HG02610 (cell line): ENCODE measurements around the gene SMARCAL1.

Source experiments
- ATAC-seq: cut with Tn5 transposase; IDR thresholded peaks from one replicate; pipeline ENCODE4 v1.9.1; 2021; ENCODE audit warnings: mild to moderate bottlenecking, moderate library complexity; ENCODE audit not compliant: unreplicated experiment

SMARCAL1 gene

GRCh38 chr2:216426166-216426777 lies 14.0 kb downstream of the SMARCAL1 start:
- ATAC-seq: no peak

DNA sequence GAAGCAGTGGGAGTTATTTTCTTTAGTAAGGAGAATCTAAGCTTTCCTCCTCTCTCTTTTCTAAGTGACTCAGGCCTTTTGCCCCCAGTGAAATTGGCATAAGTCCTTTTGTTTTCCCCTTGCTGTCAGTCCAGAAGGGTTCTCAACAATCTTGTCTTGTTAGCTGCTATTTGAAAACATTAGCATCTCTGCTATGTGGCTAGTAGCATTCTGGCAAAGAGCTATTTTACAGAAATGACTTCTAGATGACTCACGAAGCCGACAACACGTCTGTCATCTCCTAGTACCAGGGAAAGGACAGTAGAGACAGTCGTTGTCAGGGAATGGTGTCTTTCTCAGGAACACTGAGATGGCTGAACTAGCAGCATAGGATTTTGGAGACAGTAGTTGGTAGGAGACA lies 14.7 kb downstream of the SMARCAL1 start:
- ATAC-seq: no peak

DNA sequence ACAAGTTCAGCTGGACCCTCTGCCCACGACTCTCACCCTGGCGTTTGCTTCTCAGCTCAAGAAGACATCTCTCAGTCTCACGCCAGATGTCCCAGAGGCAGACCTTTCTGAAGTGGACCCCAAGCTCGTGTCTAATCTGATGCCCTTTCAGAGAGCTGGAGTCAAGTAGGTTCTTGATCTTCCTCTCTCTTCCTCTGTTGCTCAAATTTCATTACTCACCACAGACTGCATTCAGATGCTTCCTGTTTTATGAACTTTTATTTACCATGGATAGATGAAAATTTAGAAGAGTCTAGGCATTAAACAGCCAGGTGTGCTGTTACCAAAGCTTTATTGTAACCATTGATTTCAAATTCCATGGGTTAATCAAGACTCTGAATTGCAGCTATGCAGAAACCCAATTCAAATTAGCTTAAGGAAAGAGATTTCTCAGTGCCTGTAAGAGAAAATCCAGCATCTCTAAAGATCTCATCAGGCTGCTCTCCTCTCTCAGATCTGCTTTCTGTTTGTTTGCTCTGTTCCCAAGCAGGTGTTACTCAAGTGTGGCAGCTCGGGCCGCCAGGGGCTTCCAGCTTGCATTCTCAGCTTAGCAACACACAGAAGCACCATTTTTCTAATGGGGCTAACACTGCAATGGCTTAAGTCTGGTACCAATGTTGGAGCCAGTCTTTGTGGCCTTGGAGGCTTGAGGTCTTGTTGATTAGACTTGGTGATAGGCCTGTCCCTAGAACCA lies 16.5 kb downstream of the SMARCAL1 start:
- ATAC-seq: no peak

GRCh38 chr2:216429428-216429827 lies 17.1 kb downstream of the SMARCAL1 start:
- ATAC-seq: no peak

DNA sequence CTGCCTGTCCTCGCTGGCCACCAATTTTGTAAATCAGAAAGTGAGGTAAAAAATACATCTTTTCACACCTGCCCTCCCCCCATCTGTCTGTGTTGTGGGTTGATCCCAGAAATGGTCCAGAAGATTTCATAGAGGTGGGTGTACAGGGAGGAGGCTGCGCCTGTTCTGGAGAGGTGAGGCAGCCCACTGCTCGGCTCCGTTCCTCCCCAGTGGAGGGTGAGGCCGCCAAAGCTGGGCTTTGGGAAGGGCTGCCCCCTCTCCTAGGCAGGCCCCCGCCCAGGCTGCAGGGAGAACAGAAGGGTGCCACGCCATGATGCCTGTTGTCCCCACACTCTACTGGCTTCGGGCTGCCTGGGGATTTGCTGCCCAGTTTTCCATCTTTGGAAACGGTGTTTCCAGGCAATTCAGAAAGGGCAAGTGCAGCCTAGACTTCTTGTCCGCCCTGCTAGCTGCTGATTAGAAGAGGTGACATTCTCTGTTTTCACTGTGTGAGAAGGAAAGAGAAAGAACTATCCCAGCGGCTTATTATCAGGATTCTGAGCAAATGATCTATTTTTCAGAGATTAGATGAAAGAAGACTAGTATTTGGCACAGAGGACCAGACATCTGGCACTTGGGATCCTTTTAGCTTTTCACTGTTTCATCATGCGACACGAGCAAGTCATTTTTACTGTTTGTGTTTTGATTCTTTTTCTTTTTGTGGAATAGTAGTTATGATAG lies 18.7 kb downstream of the SMARCAL1 start:
- no peak for ATAC-seq

- ATAC-seq: peak; percentile 66
These were observed 19.2 kb downstream of the SMARCAL1 start for GRCh38 chr2:216431531-216431856.

DNA sequence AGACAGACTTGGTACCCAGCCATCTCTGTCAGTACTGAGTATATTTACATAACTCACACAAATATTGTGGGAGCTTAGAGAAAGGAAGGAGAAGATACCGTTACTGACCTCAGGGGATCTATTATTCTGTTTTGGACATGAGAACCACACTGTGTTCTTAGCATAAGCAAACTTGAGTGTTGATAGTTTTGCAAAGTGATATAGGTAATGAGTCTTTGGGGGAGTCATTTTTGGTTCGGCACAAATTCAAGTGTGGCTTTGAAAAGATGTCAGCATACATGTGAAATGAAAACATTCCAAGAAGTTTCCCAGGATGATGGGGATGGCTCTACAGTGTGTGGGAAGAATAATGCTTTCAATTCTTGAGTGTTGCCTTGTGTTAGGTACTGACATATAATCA lies 24.1 kb downstream of the SMARCAL1 start:
- no peak for ATAC-seq

- no peak for ATAC-seq
These were observed 29.2 kb downstream of the SMARCAL1 start for GRCh38 chr2:216441308-216442010.

DNA sequence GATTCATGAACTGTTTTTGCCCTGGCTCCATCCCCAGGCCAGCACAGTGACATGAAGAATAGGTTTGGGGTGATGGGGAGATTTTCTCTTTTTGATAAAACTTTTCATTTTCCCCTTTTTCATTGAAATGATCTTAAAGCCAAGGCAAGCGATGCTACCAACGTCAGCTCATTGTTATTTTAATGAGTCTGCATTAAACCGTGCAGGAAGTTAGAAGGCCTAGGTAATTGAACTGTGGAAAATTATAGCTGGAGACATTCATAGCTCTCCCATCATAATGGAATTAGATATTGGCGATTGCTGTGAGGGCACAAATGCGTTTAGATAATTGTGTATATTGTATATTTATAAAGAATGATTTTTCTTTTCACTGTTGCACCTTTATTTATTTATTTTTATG lies 33.2 kb downstream of the SMARCAL1 start:
- no peak for ATAC-seq

DNA sequence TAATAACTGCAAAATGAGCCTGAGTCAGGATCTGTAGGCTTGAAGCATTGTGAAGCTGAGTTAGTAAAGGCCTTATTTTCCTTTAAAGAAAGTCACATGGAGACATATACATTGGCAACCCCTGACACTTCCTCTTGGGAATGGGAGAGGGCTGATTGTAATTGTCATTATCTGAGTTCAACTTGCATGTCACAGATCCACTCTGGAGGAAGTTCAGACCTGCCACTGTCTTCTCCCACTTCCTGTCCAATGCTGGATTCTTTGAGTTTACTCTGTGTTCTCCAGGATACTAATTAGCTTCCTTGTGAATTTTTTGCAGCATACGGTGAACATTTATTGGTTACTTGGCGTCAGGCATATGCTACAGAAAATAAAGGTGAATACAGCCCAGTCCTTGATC lies 34.1 kb downstream of the SMARCAL1 start:
- no peak for ATAC-seq

DNA sequence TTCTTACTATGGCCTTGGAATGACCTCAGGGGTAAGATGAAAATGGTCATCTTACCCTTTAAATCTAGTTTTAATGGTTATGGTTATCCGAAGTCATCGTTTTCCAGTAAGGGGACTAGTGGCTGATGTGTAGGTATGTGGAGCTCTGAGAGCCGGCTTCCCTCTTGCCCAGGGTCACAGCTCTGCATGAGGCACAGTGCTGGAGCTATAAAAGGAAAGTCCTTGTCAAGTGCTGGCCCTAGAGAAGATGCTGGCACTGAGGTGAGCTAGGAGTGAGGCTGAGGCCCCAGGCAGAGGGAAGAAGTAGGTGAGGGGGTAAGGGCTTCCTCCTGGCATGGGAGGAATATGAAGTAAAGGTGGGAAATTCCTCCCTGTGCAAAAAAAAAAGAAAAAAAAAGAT lies 35.0 kb downstream of the SMARCAL1 start:
- no peak for ATAC-seq

GRCh38 chr2:216448829-216449228 lies 36.5 kb downstream of the SMARCAL1 start:
- ATAC-seq: no peak

GRCh38 chr2:216450346-216450745 lies 38.1 kb downstream of the SMARCAL1 start:
- ATAC-seq: no peak

DNA sequence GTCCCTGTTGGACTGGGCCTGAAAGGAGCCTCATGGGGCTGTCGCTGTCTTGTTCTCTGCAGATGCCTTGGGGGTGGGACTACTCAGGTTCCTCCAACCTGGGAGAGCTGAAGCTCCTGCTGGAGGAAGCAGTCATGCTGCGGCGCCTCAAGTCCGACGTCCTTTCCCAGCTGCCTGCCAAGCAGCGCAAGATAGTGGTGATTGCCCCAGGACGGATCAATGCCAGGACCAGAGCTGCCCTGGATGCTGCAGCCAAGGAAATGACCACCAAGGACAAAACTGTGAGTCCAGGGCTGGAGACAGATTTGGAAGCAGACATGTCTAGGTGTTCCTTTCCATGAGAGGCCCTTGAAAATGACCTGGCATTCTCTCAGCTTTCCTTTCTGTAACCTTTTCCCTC lies 38.5 kb downstream of the SMARCAL1 start:
- no peak for ATAC-seq

GRCh38 chr2:216453955-216454614 lies 41.8 kb downstream of the SMARCAL1 start:
- no peak for ATAC-seq

GRCh38 chr2:216463148-216463547 lies 50.9 kb downstream of the SMARCAL1 start:
- no peak for ATAC-seq

GRCh38 chr2:216464104-216464720 lies 51.9 kb downstream of the SMARCAL1 start:
- ATAC-seq: no peak

GRCh38 chr2:216465579-216466195 lies 53.4 kb downstream of the SMARCAL1 start:
- no peak for ATAC-seq

DNA sequence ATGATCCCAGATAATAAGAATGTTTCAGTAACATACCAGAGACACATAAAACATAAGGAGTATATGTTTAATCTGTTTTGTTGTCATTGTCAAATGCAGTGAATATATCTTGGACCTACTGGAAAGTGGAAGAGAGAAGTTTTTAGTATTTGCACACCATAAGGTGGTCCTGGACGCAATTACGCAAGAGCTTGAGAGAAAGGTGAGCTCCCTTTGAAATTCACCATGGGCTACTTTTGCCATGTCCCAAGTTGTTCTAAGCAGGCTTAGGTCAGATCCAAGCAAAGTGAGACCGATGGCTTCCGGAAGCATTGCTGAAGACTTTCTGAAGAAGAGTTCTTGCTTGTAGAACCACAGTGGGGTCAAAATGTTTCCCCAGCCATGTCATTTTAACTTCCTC lies 55.6 kb downstream of the SMARCAL1 start:
- no peak for ATAC-seq

- ATAC-seq: no peak
These were observed 57.4 kb downstream of the SMARCAL1 start for GRCh38 chr2:216469661-216470060.
